ENCODE measurements around the gene DLK1.
A peak's percentile ranks its signal among the peaks of the same experiment; 100 is the strongest.

DLK1 gene

GRCh38 chr14:100734031-100734990 is 7.6 kb downstream of the DLK1 start:
- DNase-seq, result no peak

- no peak for DNase-seq
Observed at GRCh38 chr14:100735271-100735670, 8.6 kb downstream of the DLK1 start.

GRCh38 chr14:100736269-100737180 is 9.8 kb downstream of the DLK1 start:
- no peak for DNase-seq

GRCh38 chr14:100737526-100737925 is 10.8 kb downstream of the DLK1 start:
- DNase-seq, result no peak

GRCh38 chr14:100738269-100738691 is 11.6 kb downstream of the DLK1 start:
- no peak for DNase-seq

GRCh38 chr14:100738704-100739131 is 12.0 kb downstream of the DLK1 start:
- no peak for DNase-seq

GRCh38 chr14:100739306-100739705 is 12.6 kb downstream of the DLK1 start:
- DNase-seq, result no peak

GRCh38 chr14:100740196-100740825 is 13.6 kb downstream of the DLK1 start:
- DNase-seq, result no peak

- no peak for DNase-seq
Observed at GRCh38 chr14:100740929-100741328, 14.2 kb downstream of the DLK1 start.

GRCh38 chr14:100741966-100742365 is 15.3 kb downstream of the DLK1 start:
- DNase-seq, result peak; percentile 71

- DNase-seq, result no peak
Observed at GRCh38 chr14:100746326-100746725, 19.6 kb downstream of the DLK1 start.

- DNase-seq, result peak; percentile 91
Observed at GRCh38 chr14:100747021-100747586, 20.4 kb downstream of the DLK1 start.

GRCh38 chr14:100747736-100748135 is 21.0 kb downstream of the DLK1 start:
- no peak for DNase-seq

- DNase-seq, result no peak
Observed at GRCh38 chr14:100748403-100748802, 21.7 kb downstream of the DLK1 start.

- no peak for DNase-seq
Observed at GRCh38 chr14:100748944-100749343, 22.3 kb downstream of the DLK1 start.

GRCh38 chr14:100749967-100750597 is 23.4 kb downstream of the DLK1 start:
- DNase-seq, result no peak

GRCh38 chr14:100750762-100751699 is 24.3 kb downstream of the DLK1 start:
- DNase-seq, result no peak

GRCh38 chr14:100754020-100754419 is 27.3 kb downstream of the DLK1 start:
- DNase-seq, result no peak

- no peak for DNase-seq
Observed at GRCh38 chr14:100755649-100756048, 29.0 kb downstream of the DLK1 start.

- DNase-seq, result peak; percentile 85
Observed at GRCh38 chr14:100761481-100761880, 34.8 kb downstream of the DLK1 start.

GRCh38 chr14:100762089-100762515 is 35.4 kb downstream of the DLK1 start:
- peak; percentile 81 for DNase-seq

All from fibroblast of skin of scalp (primary cell).